Activated CD8-positive, alpha-beta T cell treated with anti-CD3 and anti-CD28 coated beads for 36 hours (primary cell): ENCODE data around the gene PRSS1. TPM values are rescaled to one million over a fixed set of nuclear protein-coding genes. Genes with fewer than 3 reads are reported as not detected.
A peak's percentile ranks its signal among the peaks of the same experiment; 100 is the strongest.

Experiments used
- ATAC-seq: fragments of 200-7000 bp; cut with Tn5 transposase; one replicate; pipeline ENCODE4 v1.10.0; 2021; ENCODE audit warnings: mild to moderate bottlenecking, moderate library complexity
- CTCF ChIA-PET: fragments of 350-600 bp; sonication (Branson Sonifier 250); formaldehyde crosslinking; loops from one replicate; lab custom pipeline; 2021; ENCODE audit warnings: antibody characterized with exemption; lab: Charles Lee
- POLR2A ChIA-PET: fragments of 350-600 bp; sonication (Branson Sonifier 250); formaldehyde crosslinking; loops from one replicate; lab custom pipeline; 2021; ENCODE audit warnings: antibody characterized with exemption; lab: Charles Lee
- DNase-seq: peaks from one replicate; pipeline ENCODE4 v3.0.0-alpha.2; 2020
- H3K27ac Mint-ChIP-seq: one replicate; pipeline ENCODE4 v1.8.0; 2021; ENCODE audit warnings: mild to moderate bottlenecking, mixed read lengths
- H3K27me3 Mint-ChIP-seq: one replicate; pipeline ENCODE4 v1.8.0; 2021; ENCODE audit warnings: mixed read lengths
- H3K36me3 Mint-ChIP-seq: one replicate; pipeline ENCODE4 v1.8.0; 2021; ENCODE audit warnings: low read depth, mixed read lengths
- H3K4me1 Mint-ChIP-seq: one replicate; pipeline ENCODE4 v1.8.0; 2021; ENCODE audit warnings: low read depth, mixed read lengths
- H3K4me3 Mint-ChIP-seq: one replicate; pipeline ENCODE4 v1.8.0; 2021; ENCODE audit warnings: mild to moderate bottlenecking, moderate library complexity, mixed read lengths
- H3K9me3 Mint-ChIP-seq: one replicate; pipeline ENCODE4 v1.8.0; 2021; ENCODE audit warnings: mixed read lengths
- CTCF ChIP-seq: fragments of 200-600 bp; IDR thresholded peaks from one replicate; pipeline ENCODE4 v1.8.0; 2022; ENCODE audit warnings: antibody characterized with exemption, mild to moderate bottlenecking
- intact Hi-C: fragments of 100-400 bp; cut with micrococcal nuclease; formaldehyde crosslinking; loops from one replicate; pipeline ENCODE4 v1.10.0; 2022
- total RNA-seq, 2 experiments: library from RNA; stranded (reverse); gene quantifications; one replicate each; pipeline ENCODE4 v1.2.3, GENCODE V29; 2021

The PRSS1 gene
- total RNA-seq, 2 experiments from 2014 or later, result not detected

GRCh38 chr7:142791502-142791901 lies 42.2 kb downstream of the PRSS1 start:
- H3K36me3 Mint-ChIP-seq, result peaks cover 87% of the 10 kb centered on the region
- H3K9me3 Mint-ChIP-seq, result no peaks in the 10 kb centered on the region
- DNase-seq (peak; percentile 8), ATAC-seq (no peak)
- CTCF ChIA-PET, result interaction anchor here (1.0 to 9.4 kb wide), 3 partner anchors 9 to 159 kb away, joined by 3 to 117 read pairs (median 19); no protein-coding TSS in a partner anchor
- POLR2A ChIA-PET, result interaction anchor here (1.1 to 20.9 kb wide), 2 partner anchors 16 to 77 kb away, joined by 4 to 1391 read pairs; no protein-coding TSS in a partner anchor
- no peaks in the 10 kb centered on the region for H3K27me3 Mint-ChIP-seq
- peaks cover 33% of the 10 kb centered on the region for H3K4me1 Mint-ChIP-seq
- peak overlapping the region; percentile 100 for H3K4me3 Mint-ChIP-seq
- peak overlapping the region; percentile 97 for H3K27ac Mint-ChIP-seq
- intact Hi-C loops, result no loop called here
- no peak for TF ChIP-seq CTCF

- ChIA-PET POLR2A (interaction anchor here (1.9 to 20.9 kb wide), 2 partner anchors 15 to 77 kb away, joined by 5 to 1391 read pairs; no protein-coding TSS in a partner anchor), CTCF (interaction anchor here (9.4 kb wide), 1 partner anchor 18 kb away, joined by 117 read pairs; no protein-coding TSS in a partner anchor)
- intact Hi-C loops, result no loop called here
- no peak for TF ChIP-seq CTCF
- H3K36me3 Mint-ChIP-seq, result peaks cover 86% of the 10 kb centered on the region
- no peaks in the 10 kb centered on the region for H3K27me3 Mint-ChIP-seq
- DNase-seq (peak; percentile 24), ATAC-seq (no peak)
- H3K27ac Mint-ChIP-seq, result peak overlapping the region; percentile 97
- H3K4me3 Mint-ChIP-seq, result peak overlapping the region; percentile 100
- peaks cover 33% of the 10 kb centered on the region for H3K4me1 Mint-ChIP-seq
- H3K9me3 Mint-ChIP-seq, result no peaks in the 10 kb centered on the region
These were observed 42.9 kb downstream of the PRSS1 start for GRCh38 chr7:142792129-142792528.

GRCh38 chr7:142792593-142792992 lies 43.3 kb downstream of the PRSS1 start:
- intact Hi-C loops, result no loop called here
- TF ChIP-seq CTCF, result no peak
- no peaks in the 10 kb centered on the region for H3K9me3 Mint-ChIP-seq
- H3K27me3 Mint-ChIP-seq, result no peaks in the 10 kb centered on the region
- ChIA-PET POLR2A (interaction anchor here (1.9 to 20.9 kb wide), 2 partner anchors 14 to 77 kb away, joined by 5 to 1391 read pairs; no protein-coding TSS in a partner anchor), CTCF (interaction anchor here (9.4 kb wide), 1 partner anchor 18 kb away, joined by 117 read pairs; no protein-coding TSS in a partner anchor)
- ATAC-seq (no peak), DNase-seq (no peak)
- peaks cover 33% of the 10 kb centered on the region for H3K4me1 Mint-ChIP-seq
- H3K4me3 Mint-ChIP-seq, result peak overlapping the region; percentile 100
- peak overlapping the region; percentile 97 for H3K27ac Mint-ChIP-seq
- peaks cover 86% of the 10 kb centered on the region for H3K36me3 Mint-ChIP-seq

- Mint-ChIP-seq H3K27me3 (no peaks in the 10 kb centered on the region), H3K4me3 (peak overlapping the region; percentile 100), H3K36me3 (peaks cover 86% of the 10 kb centered on the region), H3K27ac (peak overlapping the region; percentile 97), H3K4me1 (peaks cover 33% of the 10 kb centered on the region), H3K9me3 (no peaks in the 10 kb centered on the region)
- ATAC-seq (no peak), DNase-seq (no peak)
- ChIA-PET POLR2A (interaction anchor here (1.9 to 20.9 kb wide), 2 partner anchors 14 to 78 kb away, joined by 5 to 1391 read pairs; no protein-coding TSS in a partner anchor), CTCF (interaction anchor here (0.8 to 9.4 kb wide), 3 partner anchors 17 to 469 kb away, joined by 3 to 117 read pairs (median 3); no protein-coding TSS in a partner anchor)
- intact Hi-C loops, result no loop called here
- no peak for TF ChIP-seq CTCF
These were observed 43.9 kb downstream of the PRSS1 start for GRCh38 chr7:142793156-142793555.

- peaks cover 42% of the 10 kb centered on the region for H3K4me1 Mint-ChIP-seq
These were observed 46.1 kb downstream of the PRSS1 start for GRCh38 chr7:142795339-142795863.

More at GRCh38 chr7:142795339-142795863, 46.1 kb downstream of the PRSS1 start:
- peak; percentile 42 for ATAC-seq
- H3K27ac Mint-ChIP-seq, result peak overlapping the region; percentile 97
- no peak for TF ChIP-seq CTCF
- ChIA-PET CTCF (interaction anchor here (1.8 to 8.3 kb wide), 2 partner anchors 7 to 14 kb away, joined by 5 to 145 read pairs; no protein-coding TSS in a partner anchor), POLR2A (interaction anchor here (0.6 to 25.3 kb wide), 3 partner anchors 3 to 412 kb away, joined by 3 to 1391 read pairs (median 1391); no protein-coding TSS in a partner anchor)
- H3K4me3 Mint-ChIP-seq, result peak overlapping the region; percentile 100
- peak; percentile 81 for DNase-seq
- H3K27me3 Mint-ChIP-seq, result no peaks in the 10 kb centered on the region
- H3K9me3 Mint-ChIP-seq, result no peaks in the 10 kb centered on the region
- peaks cover 86% of the 10 kb centered on the region for H3K36me3 Mint-ChIP-seq
- intact Hi-C loops, result loop anchor here (2.0 to 5.0 kb wide), 2 partner anchors 13 to 413 kb away; no protein-coding TSS in a partner anchor
